Stimulated activated naive CD8-positive, alpha-beta T cell treated with anti-CD3 and anti-CD28 coated beads, Interleukin-15, amount 100 ng/mL, for 72 hours (primary cell): ENCODE measurements around the gene CBY3.
"Not testable (repeated sequence)": the region's sequence is repeated elsewhere in the genome, so short reads cannot be mapped to it uniquely, and the experiment has no call there.

Source experiments
- ATAC-seq: fragments of 150-1000 bp; cut with Tn5 transposase; 2 replicates; pipeline ENCODE4 v1.10.0; 2021; ENCODE audit warnings: mild to moderate bottlenecking, moderate library complexity
- DNase-seq, 2 donors: peaks; one replicate each; pipeline ENCODE4 v3.0.0; 2021 to 2022
- H3K27ac Mint-ChIP-seq, 2 donors: one replicate each; pipeline ENCODE4 v1.8.0; 2022; ENCODE audit warnings: mild to moderate bottlenecking in 2 of 2, mixed read lengths in 2 of 2, moderate library complexity in 2 of 2
- H3K27me3 Mint-ChIP-seq: one replicate; pipeline ENCODE4 v1.8.0; 2022; ENCODE audit warnings: mixed read lengths
- H3K4me1 Mint-ChIP-seq: one replicate; pipeline ENCODE4 v1.8.0; 2022; ENCODE audit warnings: mild to moderate bottlenecking, mixed read lengths
- H3K4me3 Mint-ChIP-seq, 2 donors: one replicate each; pipeline ENCODE4 v1.8.0; 2022; ENCODE audit warnings: mild to moderate bottlenecking in 2 of 2, mixed read lengths in 2 of 2, moderate library complexity in 1 of 2
- H3K9me3 Mint-ChIP-seq, 2 donors: one replicate each; pipeline ENCODE4 v1.8.0; 2022; ENCODE audit warnings: mixed read lengths in 2 of 2

The CBY3 gene

GRCh38 chr5:179680780-179681401, at the start of gene CBY3:
CBY3 (minus strand) TSS chr5:179681034; CDS start chr5:179680918, 116 bp downstream.
- peak within 1 kb of the TSS; percentile 97 to 99 for H3K4me3 Mint-ChIP-seq
- H3K27ac Mint-ChIP-seq: peak within 1 kb of the TSS; percentile 27 to 66
- ATAC-seq (no peak), DNase-seq (no peak)
- no peaks in the 10 kb centered on the region for H3K27me3 Mint-ChIP-seq
- peaks cover 43% of the 10 kb centered on the region for H3K4me1 Mint-ChIP-seq
- no peaks in the 10 kb centered on the region for H3K9me3 Mint-ChIP-seq

DNA sequence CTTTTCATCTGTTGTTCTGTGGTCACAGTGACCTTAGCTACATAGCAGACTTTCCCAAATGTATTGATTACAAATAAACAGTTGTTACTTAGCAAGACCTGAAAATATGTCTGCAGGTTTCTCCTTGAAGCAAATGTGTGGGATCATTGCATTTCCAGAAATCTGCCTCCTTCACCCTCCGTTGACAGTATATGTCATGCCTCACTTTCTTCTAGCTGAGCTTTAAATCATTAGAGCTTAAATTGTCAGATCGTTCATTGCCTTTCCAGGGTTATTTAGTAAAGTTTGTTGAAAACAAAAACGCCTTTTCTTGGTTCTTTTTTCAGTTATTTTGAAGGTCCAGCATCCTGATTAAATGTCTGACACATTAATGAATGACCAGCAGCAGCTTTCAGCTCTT, 49.5 kb upstream of the CBY3 start:
- DNase-seq (no peak), ATAC-seq (no peak)
- Mint-ChIP-seq H3K4me1 (peaks cover 25% of the 10 kb centered on the region), H3K27ac (no peak overlapping the region), H3K27me3 (no peaks in the 10 kb centered on the region), H3K9me3 (no peaks in the 10 kb centered on the region), H3K4me3 (no peak overlapping the region)

DNA sequence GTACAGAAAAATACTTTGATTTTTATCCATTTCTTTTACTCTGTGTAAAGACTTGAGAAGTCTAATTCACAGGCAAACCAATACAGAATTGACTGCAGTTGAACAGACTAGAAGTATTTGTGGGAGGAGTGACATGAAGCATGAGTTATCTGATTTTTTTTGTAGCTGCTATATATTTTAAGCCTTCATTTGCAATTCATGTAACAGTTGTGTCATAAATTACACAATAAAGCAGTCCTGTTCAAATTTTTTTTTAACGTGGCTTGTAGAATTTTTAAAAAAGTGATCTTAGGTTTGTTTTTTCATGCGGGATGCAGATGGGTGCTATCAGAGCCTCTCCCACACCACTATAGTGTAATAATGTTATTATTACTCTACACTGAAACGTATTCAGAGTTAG, 48.9 kb upstream of the CBY3 start:
- H3K4me1 Mint-ChIP-seq: peaks cover 22% of the 10 kb centered on the region
- H3K4me3 Mint-ChIP-seq: no peak overlapping the region
- H3K27ac Mint-ChIP-seq: no peak overlapping the region
- no peaks in the 10 kb centered on the region for H3K9me3 Mint-ChIP-seq
- ATAC-seq (no peak), DNase-seq (no peak)
- H3K27me3 Mint-ChIP-seq: no peaks in the 10 kb centered on the region

DNA sequence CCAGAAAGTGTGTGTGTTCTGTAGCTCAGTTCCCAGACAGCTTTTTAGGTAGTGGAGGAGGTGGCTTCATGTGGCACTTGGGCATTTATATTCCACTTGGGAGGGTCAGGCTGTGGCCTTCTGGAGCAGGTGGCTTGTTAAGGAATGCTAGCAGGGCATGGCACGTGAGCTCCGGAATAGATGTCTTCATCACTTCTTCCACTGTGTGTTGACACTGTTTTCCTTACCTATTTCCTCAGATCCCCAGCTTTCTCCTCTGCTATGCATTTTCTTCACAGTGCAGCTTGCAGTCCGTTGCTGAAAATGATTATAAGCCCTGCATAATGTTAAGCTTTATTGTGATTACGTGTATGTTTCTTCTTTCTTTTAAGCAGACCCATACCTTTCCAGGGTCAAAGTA, 48.5 kb upstream of the CBY3 start:
- Mint-ChIP-seq H3K4me1 (peaks cover 18% of the 10 kb centered on the region), H3K27me3 (no peaks in the 10 kb centered on the region), H3K4me3 (no peak overlapping the region), H3K27ac (no peak overlapping the region), H3K9me3 (no peaks in the 10 kb centered on the region)
- DNase-seq (no peak), ATAC-seq (no peak)

- ATAC-seq: no peak
- DNase-seq: no peak
- no peaks in the 10 kb centered on the region for H3K9me3 Mint-ChIP-seq
- H3K27ac Mint-ChIP-seq: peak overlapping the region in 1 of 2 donors; percentile 69
- H3K4me3 Mint-ChIP-seq: no peak overlapping the region
- H3K4me1 Mint-ChIP-seq: peaks cover 14% of the 10 kb centered on the region
- no peaks in the 10 kb centered on the region for H3K27me3 Mint-ChIP-seq
These were observed 46.3 kb upstream of the CBY3 start for GRCh38 chr5:179727106-179727505.

DNA sequence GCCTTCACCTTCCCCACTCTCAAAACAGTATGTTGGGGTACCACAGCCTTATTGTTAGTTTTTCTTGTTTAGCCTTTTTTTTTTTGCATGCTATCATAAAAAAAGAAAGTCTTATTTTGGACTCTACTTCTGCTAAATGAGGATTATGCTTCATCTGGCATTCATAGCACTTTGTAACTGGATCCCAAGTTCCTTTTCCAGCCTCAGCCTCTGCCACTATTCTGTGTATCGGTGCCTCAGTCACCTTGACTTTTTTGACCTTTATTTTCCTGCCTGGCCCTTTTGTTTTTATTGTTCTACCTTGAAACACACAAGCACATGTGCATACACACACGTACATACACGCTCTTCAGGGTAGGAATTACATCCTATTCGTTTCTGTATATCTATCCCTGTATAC, 43.3 kb upstream of the CBY3 start:
- no peaks in the 10 kb centered on the region for H3K4me1 Mint-ChIP-seq
- H3K4me3 Mint-ChIP-seq: no peak overlapping the region
- no peaks in the 10 kb centered on the region for H3K27me3 Mint-ChIP-seq
- peak overlapping the region; percentile 31 to 48 for H3K27ac Mint-ChIP-seq
- no peak for ATAC-seq
- no peak for DNase-seq
- H3K9me3 Mint-ChIP-seq: no peaks in the 10 kb centered on the region

- Mint-ChIP-seq H3K9me3 (no peaks in the 10 kb centered on the region), H3K27ac (no peak overlapping the region)
- no peak for DNase-seq
These were observed 39.4 kb upstream of the CBY3 start for GRCh38 chr5:179720222-179720621.

DNA sequence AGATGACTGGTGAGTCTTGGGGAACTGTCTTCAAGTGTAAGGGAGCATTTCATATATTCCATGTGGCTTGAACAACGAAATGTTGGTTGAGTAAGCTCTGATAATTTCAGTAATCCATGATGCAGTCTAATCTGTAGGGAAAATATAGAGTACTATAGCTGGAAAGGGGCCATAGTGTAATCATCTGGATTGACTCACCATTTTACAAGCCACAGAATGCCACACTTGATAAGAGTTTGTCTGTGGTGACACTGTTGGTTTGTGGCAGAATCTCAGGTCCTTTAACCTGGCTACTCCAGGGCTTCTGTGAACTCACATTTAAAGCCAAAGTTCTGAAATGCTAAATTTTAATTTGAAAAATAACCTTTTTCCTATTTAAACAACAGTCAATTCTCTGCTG, 35.5 kb upstream of the CBY3 start:
- H3K4me3 Mint-ChIP-seq: no peak overlapping the region
- H3K9me3 Mint-ChIP-seq: no peaks in the 10 kb centered on the region
- H3K27me3 Mint-ChIP-seq: no peaks in the 10 kb centered on the region
- ATAC-seq (no peak), DNase-seq (no peak)
- H3K27ac Mint-ChIP-seq: no peak overlapping the region
- H3K4me1 Mint-ChIP-seq: peaks cover 5% of the 10 kb centered on the region

More at GRCh38 chr5:179720222-179720621, 39.4 kb upstream of the CBY3 start:
- no peak for ATAC-seq
- Mint-ChIP-seq H3K4me1 (peaks cover 5% of the 10 kb centered on the region), H3K27me3 (no peaks in the 10 kb centered on the region), H3K4me3 (no peak overlapping the region)

GRCh38 chr5:179700401-179700918, 19.6 kb upstream of the CBY3 start:
- DNase-seq (no peak), ATAC-seq (no peak)
- H3K9me3 Mint-ChIP-seq: no peaks in the 10 kb centered on the region
- H3K4me3 Mint-ChIP-seq: peak overlapping the region; percentile 97
- peak overlapping the region; percentile 97 to 99 for H3K27ac Mint-ChIP-seq
- H3K4me1 Mint-ChIP-seq: peaks cover 69% of the 10 kb centered on the region
- no peaks in the 10 kb centered on the region for H3K27me3 Mint-ChIP-seq

- peak; percentile 43 for ATAC-seq
- H3K4me1 Mint-ChIP-seq: peaks cover 62% of the 10 kb centered on the region
- no peaks in the 10 kb centered on the region for H3K9me3 Mint-ChIP-seq
- peak overlapping the region; percentile 97 for H3K4me3 Mint-ChIP-seq
- no peaks in the 10 kb centered on the region for H3K27me3 Mint-ChIP-seq
- peak overlapping the region; percentile 97 to 99 for H3K27ac Mint-ChIP-seq
- DNase-seq: peak; percentile 38 to 74
These were observed 18.9 kb upstream of the CBY3 start for GRCh38 chr5:179699616-179700237.

DNA sequence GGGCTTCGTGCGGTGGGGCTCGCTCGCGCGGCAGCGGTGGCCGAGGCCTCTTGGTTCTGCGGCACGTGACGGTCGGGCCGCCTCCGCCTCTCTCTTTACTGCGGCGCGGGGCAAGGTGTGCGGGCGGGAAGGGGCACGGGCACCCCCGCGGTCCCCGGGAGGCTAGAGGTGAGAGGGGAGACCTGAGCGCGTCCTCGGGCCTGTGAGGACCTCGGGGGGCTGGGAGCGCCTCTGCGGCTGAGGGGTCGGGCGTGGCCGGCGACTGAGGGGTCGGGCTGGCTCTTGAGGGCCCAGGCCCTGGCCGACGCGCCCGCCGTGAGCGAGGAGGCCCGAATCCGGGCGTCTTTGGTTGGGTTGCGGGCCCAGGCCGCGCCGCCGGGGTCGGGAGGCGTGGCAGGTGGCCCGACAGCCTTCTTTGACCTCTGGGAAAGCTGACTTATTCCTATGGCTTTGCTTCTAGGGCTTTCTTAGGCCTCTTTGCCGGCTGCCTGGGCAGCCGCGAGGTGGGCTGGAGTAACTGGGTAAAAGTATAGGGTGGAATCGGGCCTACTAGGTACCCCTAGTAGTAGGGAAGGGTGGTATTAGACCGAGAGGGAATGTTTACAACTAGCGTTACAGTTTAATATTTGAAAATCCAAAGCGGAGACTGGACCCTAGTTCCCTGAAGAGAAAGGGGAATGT, 18.2 kb upstream of the CBY3 start, which contains the start of gene CANX:
Gene CANX, plus strand, starts transcription at position 33 of the 681 bp plus-strand sequence. CDS start 6,715 bp downstream, outside the sequence.
- Mint-ChIP-seq H3K4me3 (peak within 1 kb of the TSS; percentile 97), H3K4me1 (peaks cover 58% of the 10 kb centered on the region), H3K9me3 (no peaks in the 10 kb centered on the region), H3K27ac (peak within 1 kb of the TSS; percentile 97 to 100), H3K27me3 (no peaks in the 10 kb centered on the region)
- no peak for ATAC-seq
- no peak for DNase-seq

- peak overlapping the region; percentile 97 for H3K4me3 Mint-ChIP-seq
- H3K4me1 Mint-ChIP-seq: peaks cover 50% of the 10 kb centered on the region
- no peaks in the 10 kb centered on the region for H3K9me3 Mint-ChIP-seq
- ATAC-seq (peak; percentile 93), DNase-seq (peak; percentile 99)
- peak overlapping the region; percentile 97 to 100 for H3K27ac Mint-ChIP-seq
- no peaks in the 10 kb centered on the region for H3K27me3 Mint-ChIP-seq
These were observed 17.4 kb upstream of the CBY3 start for GRCh38 chr5:179697993-179698934.

GRCh38 chr5:179697543-179697942, 16.7 kb upstream of the CBY3 start:
- H3K4me3 Mint-ChIP-seq: peak overlapping the region; percentile 97

GRCh38 chr5:179697108-179697507, 16.3 kb upstream of the CBY3 start:
- H3K9me3 Mint-ChIP-seq: no peaks in the 10 kb centered on the region
- peak overlapping the region; percentile 97 for H3K4me3 Mint-ChIP-seq
- H3K27me3 Mint-ChIP-seq: no peaks in the 10 kb centered on the region
- DNase-seq: no peak
- peaks cover 38% of the 10 kb centered on the region for H3K4me1 Mint-ChIP-seq
- no peak for ATAC-seq
- H3K27ac Mint-ChIP-seq: peak overlapping the region; percentile 72 to 100

More at GRCh38 chr5:179697543-179697942, 16.7 kb upstream of the CBY3 start:
- peak overlapping the region; percentile 97 to 100 for H3K27ac Mint-ChIP-seq
- H3K27me3 Mint-ChIP-seq, ATAC-seq, H3K9me3 Mint-ChIP-seq, DNase-seq: not testable (repeated sequence)
- peaks cover 42% of the 10 kb centered on the region for H3K4me1 Mint-ChIP-seq

- no peaks in the 10 kb centered on the region for H3K27me3 Mint-ChIP-seq
- no peaks in the 10 kb centered on the region for H3K9me3 Mint-ChIP-seq
- H3K4me3 Mint-ChIP-seq: no peak overlapping the region
- no peak for ATAC-seq
- peaks cover 34% of the 10 kb centered on the region for H3K4me1 Mint-ChIP-seq
- DNase-seq: no peak
- no peak overlapping the region for H3K27ac Mint-ChIP-seq
These were observed 15.8 kb upstream of the CBY3 start for GRCh38 chr5:179696603-179697002.
